Endothelial cell (in vitro differentiated cells): ENCODE results near the gene LYPD1. TPM values are rescaled to one million over a fixed set of nuclear protein-coding genes. Genes with fewer than 3 reads are reported as not detected.
"Not testable (repeated sequence)": the region's sequence is repeated elsewhere in the genome, so short reads cannot be mapped to it uniquely, and the experiment has no call there.

ENCODE experiments used
- DNase-seq: peaks from one replicate; pipeline ENCODE4 v3.0.0; 2021; ENCODE audit warnings: low spot score
- H3K27ac Mint-ChIP-seq: one replicate; pipeline ENCODE4 v1.8.0; 2021; ENCODE audit warnings: mixed read lengths, inconsistent platforms; ENCODE audit not compliant: unreplicated experiment
- H3K27me3 Mint-ChIP-seq: one replicate; pipeline ENCODE4 v1.8.0; 2021; ENCODE audit warnings: mild to moderate bottlenecking, moderate library complexity, mixed read lengths, inconsistent platforms; ENCODE audit not compliant: unreplicated experiment
- H3K36me3 Mint-ChIP-seq: one replicate; pipeline ENCODE4 v1.8.0; 2021; ENCODE audit warnings: mild to moderate bottlenecking, low read depth, mixed read lengths, inconsistent platforms; ENCODE audit not compliant: unreplicated experiment
- H3K4me1 Mint-ChIP-seq: one replicate; pipeline ENCODE4 v1.8.0; 2021; ENCODE audit warnings: mild to moderate bottlenecking, mixed read lengths, inconsistent platforms; ENCODE audit not compliant: unreplicated experiment
- H3K4me3 Mint-ChIP-seq: one replicate; pipeline ENCODE4 v1.8.0; 2021; ENCODE audit warnings: mild to moderate bottlenecking, mixed read lengths, inconsistent platforms; ENCODE audit not compliant: unreplicated experiment
- H3K9me3 Mint-ChIP-seq: one replicate; pipeline ENCODE4 v1.8.0; 2021; ENCODE audit warnings: mixed read lengths, inconsistent platforms; ENCODE audit not compliant: unreplicated experiment
- total RNA-seq: library from RNA; stranded (reverse); fragmentation: NEBNext Ultra II Directional; extraction: Animal tissue kit (Norgen Biotek cat#: 25700); gene quantifications from one replicate; pipeline ENCODE4 v1.2.1, GENCODE V29; 2021; ENCODE audit not compliant: unreplicated experiment
- TF ChIP-seq, protein P1 (sequence below): fragments of 200-600 bp; sonication (generic); IDR thresholded peaks from one replicate; pipeline ENCODE4 v1.5.0; 2021; ENCODE audit warnings: antibody characterized with exemption; ENCODE audit not compliant: unreplicated experiment

Gene LYPD1
- total RNA-seq, 1 donor from 2014 or later = 0.64 TPM

DNA sequence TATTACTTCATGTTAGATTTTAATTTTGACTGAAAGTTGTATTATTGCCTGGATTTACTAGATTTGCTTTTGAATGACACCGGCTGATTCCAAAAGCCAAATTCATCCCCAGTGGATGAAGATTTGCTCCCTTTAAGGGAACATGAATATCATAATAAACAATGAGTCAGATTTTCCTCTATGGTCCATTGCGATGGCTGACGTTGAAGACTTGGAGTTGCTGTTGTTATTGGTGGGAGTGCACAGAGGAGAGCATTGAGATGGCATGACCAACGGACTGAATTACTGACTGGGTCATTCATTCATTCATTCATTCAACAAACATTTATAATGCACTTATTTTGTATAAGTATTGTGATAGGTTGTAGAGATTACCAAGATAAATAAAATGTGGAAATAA, 33.4 kb upstream of the LYPD1 start:
- DNase-seq = no peak
- no peaks in the 10 kb centered on the region for H3K4me1 Mint-ChIP-seq
- H3K36me3 Mint-ChIP-seq = no peaks in the 10 kb centered on the region
- TF ChIP-seq, protein P1, sequence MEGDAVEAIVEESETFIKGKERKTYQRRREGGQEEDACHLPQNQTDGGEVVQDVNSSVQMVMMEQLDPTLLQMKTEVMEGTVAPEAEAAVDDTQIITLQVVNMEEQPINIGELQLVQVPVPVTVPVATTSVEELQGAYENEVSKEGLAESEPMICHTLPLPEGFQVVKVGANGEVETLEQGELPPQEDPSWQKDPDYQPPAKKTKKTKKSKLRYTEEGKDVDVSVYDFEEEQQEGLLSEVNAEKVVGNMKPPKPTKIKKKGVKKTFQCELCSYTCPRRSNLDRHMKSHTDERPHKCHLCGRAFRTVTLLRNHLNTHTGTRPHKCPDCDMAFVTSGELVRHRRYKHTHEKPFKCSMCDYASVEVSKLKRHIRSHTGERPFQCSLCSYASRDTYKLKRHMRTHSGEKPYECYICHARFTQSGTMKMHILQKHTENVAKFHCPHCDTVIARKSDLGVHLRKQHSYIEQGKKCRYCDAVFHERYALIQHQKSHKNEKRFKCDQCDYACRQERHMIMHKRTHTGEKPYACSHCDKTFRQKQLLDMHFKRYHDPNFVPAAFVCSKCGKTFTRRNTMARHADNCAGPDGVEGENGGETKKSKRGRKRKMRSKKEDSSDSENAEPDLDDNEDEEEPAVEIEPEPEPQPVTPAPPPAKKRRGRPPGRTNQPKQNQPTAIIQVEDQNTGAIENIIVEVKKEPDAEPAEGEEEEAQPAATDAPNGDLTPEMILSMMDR = no peak
- H3K4me3 Mint-ChIP-seq = no peak overlapping the region
- no peak overlapping the region for H3K27ac Mint-ChIP-seq
- H3K9me3 Mint-ChIP-seq = no peaks in the 10 kb centered on the region
- H3K27me3 Mint-ChIP-seq = no peaks in the 10 kb centered on the region

DNA sequence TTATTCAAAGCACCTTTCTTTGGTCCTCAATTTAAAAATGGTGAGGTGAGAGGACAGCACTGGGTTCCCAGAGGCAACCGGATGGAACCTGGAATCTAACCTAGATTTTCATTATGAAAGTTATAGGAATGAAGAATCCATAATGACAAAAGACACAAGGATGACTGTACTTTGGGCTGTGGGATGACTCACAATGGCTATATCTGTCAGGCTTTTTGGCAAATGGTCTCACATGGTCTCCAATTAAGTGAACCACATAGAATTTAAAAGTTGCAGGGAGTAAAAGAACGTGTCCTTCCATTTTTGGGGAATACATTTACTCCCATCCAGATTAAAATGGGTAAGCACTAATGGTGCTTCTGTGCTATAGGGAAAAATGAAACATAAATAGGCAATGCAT, 31.8 kb upstream of the LYPD1 start:
- no peaks in the 10 kb centered on the region for H3K27me3 Mint-ChIP-seq
- no peak overlapping the region for H3K27ac Mint-ChIP-seq
- TF ChIP-seq, protein P1 = no peak
- no peaks in the 10 kb centered on the region for H3K4me1 Mint-ChIP-seq
- no peak overlapping the region for H3K4me3 Mint-ChIP-seq
- no peaks in the 10 kb centered on the region for H3K36me3 Mint-ChIP-seq
- no peak for DNase-seq
- no peaks in the 10 kb centered on the region for H3K9me3 Mint-ChIP-seq

DNA sequence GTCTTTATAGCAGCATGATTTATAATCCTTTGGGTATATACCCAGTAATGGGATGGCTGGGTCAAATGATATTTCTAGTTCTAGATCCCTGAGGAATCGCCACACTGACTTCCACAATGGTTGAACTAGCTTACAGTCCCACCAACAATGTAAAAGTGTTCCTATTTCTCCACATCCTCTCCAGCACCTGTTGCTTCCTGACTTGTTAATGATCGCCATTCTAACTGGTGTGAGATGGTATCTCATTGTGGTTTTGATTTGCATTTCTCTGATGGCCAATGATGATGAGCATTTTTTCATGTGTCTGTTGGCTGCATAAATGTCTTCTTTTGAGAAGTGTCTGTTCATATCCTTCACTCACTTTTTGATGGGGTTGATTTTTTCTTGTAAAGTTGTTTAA, 29.8 kb upstream of the LYPD1 start:
- not testable (repeated sequence) for H3K9me3 Mint-ChIP-seq, H3K27ac Mint-ChIP-seq, H3K36me3 Mint-ChIP-seq, DNase-seq, H3K4me1 Mint-ChIP-seq, H3K27me3 Mint-ChIP-seq, H3K4me3 Mint-ChIP-seq

DNA sequence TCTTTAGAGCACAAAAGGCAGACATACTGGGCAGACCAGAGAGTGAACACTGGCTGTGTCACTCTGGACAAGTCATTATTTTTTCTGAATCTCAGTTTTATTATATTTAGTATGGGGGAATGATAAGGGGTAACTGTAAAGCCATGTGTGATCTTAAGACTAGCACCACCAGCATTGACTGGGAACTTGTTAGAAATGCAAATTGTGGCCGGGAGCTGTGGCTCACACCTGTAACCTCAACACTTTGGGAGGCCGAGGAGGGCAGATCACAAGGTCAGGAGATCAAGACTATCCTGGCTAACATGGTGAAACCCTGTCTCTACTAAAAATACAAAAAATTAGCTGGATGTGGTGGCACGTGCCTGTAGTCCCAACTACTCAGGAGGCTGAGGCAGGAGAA, 28.3 kb upstream of the LYPD1 start:
- H3K27ac Mint-ChIP-seq, H3K4me1 Mint-ChIP-seq, H3K36me3 Mint-ChIP-seq, DNase-seq, H3K27me3 Mint-ChIP-seq, H3K4me3 Mint-ChIP-seq, H3K9me3 Mint-ChIP-seq: not testable (repeated sequence)

DNA sequence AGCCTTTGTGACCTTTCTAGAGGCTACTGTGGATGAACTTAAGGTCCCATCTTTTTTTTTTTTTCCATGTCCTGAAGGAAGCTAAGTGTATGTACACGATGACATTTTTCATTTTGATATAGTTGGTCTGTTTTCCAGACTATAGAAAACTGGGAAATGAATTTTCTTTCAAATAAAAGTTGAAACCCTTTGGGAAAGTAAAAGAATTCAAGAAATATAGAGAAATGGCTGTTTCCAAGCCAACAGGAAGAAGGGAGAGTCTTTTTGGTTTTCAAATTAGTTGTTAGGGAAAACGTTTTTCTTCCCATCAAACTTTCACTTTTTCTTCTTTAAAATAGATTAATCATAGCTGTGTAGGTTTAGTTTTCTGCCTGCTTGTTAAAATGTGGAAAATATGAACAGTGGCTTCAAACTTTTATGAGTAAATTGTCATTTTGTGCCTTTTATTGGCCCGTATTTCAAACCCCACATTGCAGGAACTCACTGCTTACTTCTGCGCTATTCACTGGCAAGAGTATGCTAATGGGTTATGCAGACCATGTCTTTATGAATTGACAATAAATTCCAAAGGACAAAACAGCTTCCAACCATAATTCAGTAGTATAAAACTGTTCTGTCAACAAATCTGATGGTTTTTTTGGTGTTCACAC, 27.7 kb upstream of the LYPD1 start:
- H3K27ac Mint-ChIP-seq = no peak overlapping the region

DNA sequence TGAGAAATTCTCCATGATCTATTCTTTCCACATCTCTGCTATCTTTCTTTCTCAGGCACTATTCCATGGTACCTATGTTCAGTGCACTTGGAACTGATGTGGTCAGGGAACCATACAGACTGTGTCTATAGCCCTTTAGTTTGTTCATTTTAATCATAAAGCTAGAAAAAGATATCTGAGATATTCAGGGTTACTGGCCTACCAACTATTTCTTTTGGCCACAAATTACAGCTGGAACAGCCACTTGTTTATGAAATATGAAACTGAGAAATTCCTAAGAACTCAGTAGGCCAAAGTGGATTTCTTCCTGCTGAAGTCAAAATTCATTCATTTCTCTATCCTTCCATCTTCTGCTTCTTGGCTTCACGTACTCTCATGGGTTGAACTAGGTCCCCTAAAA, 22.8 kb upstream of the LYPD1 start:
- Mint-ChIP-seq H3K27me3 (peaks cover 2% of the 10 kb centered on the region), H3K4me1 (no peaks in the 10 kb centered on the region), H3K27ac (no peak overlapping the region), H3K36me3 (no peaks in the 10 kb centered on the region), H3K9me3 (no peaks in the 10 kb centered on the region), H3K4me3 (no peak overlapping the region)
- no peak for DNase-seq
- TF ChIP-seq, protein P1 = no peak

More for the DNA sequence above, 27.7 kb upstream of the LYPD1 start:
- H3K4me3 Mint-ChIP-seq = no peak overlapping the region
- H3K4me1 Mint-ChIP-seq = no peaks in the 10 kb centered on the region
- H3K9me3 Mint-ChIP-seq = no peaks in the 10 kb centered on the region
- DNase-seq = no peak
- no peaks in the 10 kb centered on the region for H3K27me3 Mint-ChIP-seq
- no peaks in the 10 kb centered on the region for H3K36me3 Mint-ChIP-seq
- TF ChIP-seq, protein P1 = no peak
